DMS153 (cell line): ENCODE measurements around the gene TTC7B.
"Not testable (repeated sequence)": the region's sequence is repeated elsewhere in the genome, so short reads cannot be mapped to it uniquely, and the experiment has no call there.

ENCODE experiments used
- DNase-seq: peaks from one replicate; lab custom pipeline; 2025; lab: John Stamatoyannopoulos, UW

TTC7B gene

GRCh38 chr14:90830931-90831701 lies 14.9 kb upstream of the TTC7B start:
- DNase-seq, result no peak

GRCh38 chr14:90829677-90830076 lies 13.4 kb upstream of the TTC7B start:
- DNase-seq, result no peak

- no peak for DNase-seq
Observed at GRCh38 chr14:90828642-90829487, 12.6 kb upstream of the TTC7B start.

GRCh38 chr14:90827919-90828610 lies 11.8 kb upstream of the TTC7B start:
- DNase-seq, result peak; percentile 83

- DNase-seq, result not testable (repeated sequence)
Observed at GRCh38 chr14:90823542-90823941, 7.3 kb upstream of the TTC7B start.

- DNase-seq, result no peak
Observed at GRCh38 chr14:90820958-90821357, 4.7 kb upstream of the TTC7B start.

- DNase-seq, result no peak
Observed at GRCh38 chr14:90819734-90820393, 3.6 kb upstream of the TTC7B start.

- DNase-seq, result no peak
Observed at GRCh38 chr14:90818715-90819114, 2.5 kb upstream of the TTC7B start.

GRCh38 chr14:90816681-90817436 lies 629 bp upstream of the TTC7B start:
- DNase-seq, result no peak

- DNase-seq, result no peak
Observed at GRCh38 chr14:90815572-90815821, 733 bp downstream of the TTC7B start.

GRCh38 chr14:90814806-90815571 lies 1.2 kb downstream of the TTC7B start:
- DNase-seq, result no peak

GRCh38 chr14:90813442-90813841 lies 2.8 kb downstream of the TTC7B start:
- DNase-seq, result no peak

GRCh38 chr14:90812109-90812508 lies 4.1 kb downstream of the TTC7B start:
- DNase-seq, result no peak

GRCh38 chr14:90811641-90812040 lies 4.6 kb downstream of the TTC7B start:
- DNase-seq, result no peak

GRCh38 chr14:90810806-90811205 lies 5.4 kb downstream of the TTC7B start:
- no peak for DNase-seq

- DNase-seq, result no peak
Observed at GRCh38 chr14:90809530-90810312, 6.5 kb downstream of the TTC7B start.

GRCh38 chr14:90808759-90809529 lies 7.3 kb downstream of the TTC7B start:
- DNase-seq, result no peak

- DNase-seq, result no peak
Observed at GRCh38 chr14:90807060-90807459, 9.2 kb downstream of the TTC7B start.
